GM18861 (cell line): Measurements from ENCODE around the gene AGAP1.

Experiments used
- ATAC-seq: cut with Tn5 transposase; IDR thresholded peaks from one replicate; pipeline ENCODE4 v1.9.1; 2021; ENCODE audit not compliant: unreplicated experiment

AGAP1 gene

DNA sequence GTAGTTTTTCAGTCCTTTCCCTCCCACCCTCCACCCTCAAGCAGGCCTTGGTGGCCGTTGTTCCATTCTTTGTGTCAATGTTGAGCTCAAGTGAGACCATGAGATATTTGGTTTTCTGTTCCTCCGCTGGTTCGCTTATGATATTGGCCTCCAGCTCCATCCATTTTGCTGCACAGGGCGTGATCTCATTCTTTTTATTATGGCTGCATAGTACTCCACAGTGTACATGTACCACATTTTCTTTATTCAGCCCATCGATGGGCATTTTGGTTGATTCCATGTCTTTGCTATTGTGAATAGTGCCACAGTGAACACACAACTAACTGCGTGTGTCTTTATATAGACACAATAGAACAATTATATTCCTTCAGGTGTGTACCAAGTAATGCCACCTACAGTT lies 14.1 kb downstream of the AGAP1 start:
- no peak for ATAC-seq

DNA sequence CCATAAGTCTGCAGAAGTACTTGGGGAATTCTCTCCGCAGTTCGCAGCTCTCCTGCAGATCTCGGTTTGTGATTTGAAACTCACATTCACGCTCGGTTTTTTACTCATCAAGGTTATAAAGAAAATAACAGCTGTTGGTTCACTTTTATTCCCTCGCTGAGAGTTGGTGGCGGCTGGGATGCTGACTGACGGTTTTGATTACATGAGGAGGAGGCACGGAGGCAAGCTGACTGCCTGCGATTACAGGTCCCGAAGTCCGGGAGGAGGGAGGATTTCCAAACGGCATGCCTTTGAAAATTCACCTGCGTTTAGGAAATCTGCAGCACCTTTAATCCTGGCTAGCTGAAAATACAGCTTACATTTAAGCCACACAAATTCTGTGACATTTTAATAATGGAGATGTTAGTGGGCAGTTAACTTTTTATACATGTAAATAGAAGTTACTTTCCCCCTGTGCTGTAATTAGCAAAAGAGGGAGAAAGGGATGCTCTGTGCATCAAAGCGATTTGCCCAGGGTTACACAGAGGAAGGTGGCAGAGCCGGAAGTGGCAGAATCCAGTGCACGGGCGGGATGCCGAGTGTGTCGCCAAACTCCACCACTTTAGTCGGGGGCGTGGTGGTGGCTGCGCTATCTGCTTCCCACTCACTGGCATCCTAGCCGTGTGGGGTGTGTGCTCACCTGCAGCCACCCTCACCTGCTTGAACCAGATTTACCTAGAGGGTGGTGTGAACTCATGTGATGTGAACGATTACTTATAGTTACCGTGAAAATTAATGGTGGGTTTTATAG lies 14.7 kb downstream of the AGAP1 start:
- ATAC-seq, result no peak

DNA sequence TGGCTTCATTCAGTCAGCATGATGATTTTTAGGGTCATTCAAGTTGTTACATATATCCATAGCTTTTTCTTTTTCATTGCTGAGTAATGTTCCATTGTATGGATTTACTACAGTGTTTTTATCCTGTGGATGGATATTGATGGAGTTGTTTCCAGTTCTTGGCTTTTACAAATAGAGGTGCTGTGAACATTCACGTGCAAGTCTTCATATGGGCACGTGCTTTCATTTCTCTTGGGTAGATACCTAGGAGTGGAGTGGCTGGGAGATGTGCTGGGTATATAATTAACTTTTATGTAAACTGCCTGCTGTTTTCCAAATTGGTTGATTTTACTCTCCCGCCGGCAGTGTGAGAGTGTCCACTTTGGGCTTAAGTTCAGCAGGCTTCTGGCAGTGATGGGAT lies 16.5 kb downstream of the AGAP1 start:
- no peak for ATAC-seq

DNA sequence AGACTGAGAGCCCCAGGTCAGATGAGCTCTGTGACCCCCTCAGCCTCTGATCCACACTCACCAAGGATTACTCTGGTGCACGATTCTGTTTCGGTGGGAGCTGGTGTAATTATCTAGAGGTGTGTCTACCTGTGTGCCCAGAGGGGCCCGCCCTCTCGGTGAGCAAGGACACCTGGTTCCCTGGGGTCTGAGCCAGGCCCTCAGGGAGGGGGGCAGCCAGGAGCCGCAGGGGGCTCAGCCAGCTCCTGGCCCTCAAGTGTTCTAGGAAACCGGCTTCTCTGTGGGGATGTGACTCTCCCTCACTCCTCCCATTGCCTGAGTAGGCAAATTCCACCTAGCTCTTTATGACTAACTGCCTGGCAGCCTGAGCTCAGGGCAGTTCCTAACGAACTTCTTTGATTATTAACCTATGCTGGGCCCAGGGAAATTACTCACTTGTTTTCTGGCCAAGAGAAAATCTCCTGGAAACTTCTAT lies 17.4 kb downstream of the AGAP1 start:
- no peak for ATAC-seq

DNA sequence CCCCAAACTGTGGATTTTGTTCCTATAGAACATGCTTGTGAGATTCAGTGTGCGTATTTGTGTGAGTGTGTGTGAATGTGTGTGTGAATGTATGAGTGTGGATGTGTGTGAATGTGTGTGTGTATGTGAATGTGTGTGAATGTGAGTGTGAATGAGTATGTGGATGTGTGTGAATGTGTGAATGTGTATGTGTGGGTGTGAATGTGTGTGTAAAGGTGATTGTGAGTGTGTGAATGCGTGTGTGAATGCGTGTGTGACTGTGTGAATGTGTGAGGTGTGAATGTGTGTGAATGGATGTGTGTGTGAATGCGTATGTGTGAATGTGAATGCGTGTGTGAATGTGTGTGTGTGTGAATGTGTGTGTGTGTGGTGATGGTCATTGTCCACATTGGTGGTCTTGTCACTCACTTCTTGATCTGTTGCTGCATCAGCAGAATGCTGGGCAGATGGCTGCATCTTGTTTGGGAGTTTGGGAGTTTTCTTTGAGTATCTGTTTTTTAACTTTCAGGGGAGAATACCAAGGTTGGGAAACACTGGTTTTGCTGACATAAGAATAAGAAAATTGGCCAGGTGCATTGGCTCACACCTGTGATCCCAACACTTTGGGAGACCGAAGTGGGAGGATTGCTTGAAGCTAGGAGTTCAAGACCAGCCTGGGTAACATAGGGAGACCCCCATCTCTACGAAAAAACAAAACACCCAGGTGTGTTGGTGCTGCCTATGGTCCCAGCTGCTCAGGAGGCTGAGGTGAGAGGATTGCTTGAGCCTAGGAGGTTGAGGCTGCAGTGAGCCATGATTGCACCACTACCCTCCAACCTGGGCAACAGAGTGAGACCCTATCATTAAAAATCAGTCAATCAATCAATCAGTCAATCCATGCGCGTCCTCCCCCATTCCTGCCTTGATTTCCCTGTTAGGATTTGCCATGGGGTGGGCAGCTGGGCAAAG lies 18.2 kb downstream of the AGAP1 start:
- ATAC-seq, result no peak

DNA sequence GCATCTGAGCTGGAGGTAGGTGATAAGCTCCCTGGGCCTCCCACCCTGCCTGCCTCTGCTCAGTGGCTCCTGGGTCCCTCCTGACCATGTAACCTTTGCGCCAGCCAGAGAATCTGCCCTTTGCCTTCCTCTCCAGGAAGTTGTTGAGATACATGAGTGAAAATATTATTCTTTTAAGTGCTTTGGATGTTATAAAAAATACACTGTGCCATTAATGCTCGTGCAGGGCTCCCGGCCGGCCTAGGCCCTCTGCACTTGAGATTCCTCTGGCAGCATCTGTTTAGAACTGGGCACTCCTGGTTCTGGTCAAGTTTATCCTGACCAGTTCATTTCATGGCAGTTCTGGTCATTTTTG lies 18.8 kb downstream of the AGAP1 start:
- no peak for ATAC-seq

DNA sequence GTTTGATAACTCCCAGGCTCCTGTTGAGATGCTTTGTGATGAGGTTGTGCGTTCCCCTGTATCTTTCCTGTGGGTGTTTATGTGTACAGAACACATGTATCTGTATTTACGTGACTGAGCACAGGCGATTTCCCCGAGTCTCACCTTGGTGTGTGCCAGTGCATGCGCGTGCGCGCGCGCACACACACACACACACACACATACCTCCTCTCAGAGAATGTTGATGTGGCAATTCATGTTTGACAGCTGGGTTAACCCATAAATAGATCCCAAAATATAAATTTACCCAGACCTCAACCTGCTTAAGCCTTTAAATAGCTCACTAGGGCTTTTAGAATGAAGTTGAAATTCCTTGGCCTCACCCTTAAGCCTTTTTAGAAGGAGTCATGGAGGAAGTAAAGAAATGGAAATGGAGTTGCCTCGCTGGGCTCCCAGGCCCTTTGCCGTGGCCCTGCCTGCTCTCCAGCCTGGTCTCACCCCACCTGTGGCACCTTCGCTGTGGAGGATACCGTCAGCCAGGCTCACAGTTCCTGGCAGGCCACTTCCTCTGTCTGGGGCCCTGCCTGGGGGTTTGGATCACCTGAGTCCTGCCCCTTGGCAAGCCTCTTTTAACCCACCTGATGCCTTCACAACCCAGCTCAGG lies 20.3 kb downstream of the AGAP1 start:
- ATAC-seq, result no peak

DNA sequence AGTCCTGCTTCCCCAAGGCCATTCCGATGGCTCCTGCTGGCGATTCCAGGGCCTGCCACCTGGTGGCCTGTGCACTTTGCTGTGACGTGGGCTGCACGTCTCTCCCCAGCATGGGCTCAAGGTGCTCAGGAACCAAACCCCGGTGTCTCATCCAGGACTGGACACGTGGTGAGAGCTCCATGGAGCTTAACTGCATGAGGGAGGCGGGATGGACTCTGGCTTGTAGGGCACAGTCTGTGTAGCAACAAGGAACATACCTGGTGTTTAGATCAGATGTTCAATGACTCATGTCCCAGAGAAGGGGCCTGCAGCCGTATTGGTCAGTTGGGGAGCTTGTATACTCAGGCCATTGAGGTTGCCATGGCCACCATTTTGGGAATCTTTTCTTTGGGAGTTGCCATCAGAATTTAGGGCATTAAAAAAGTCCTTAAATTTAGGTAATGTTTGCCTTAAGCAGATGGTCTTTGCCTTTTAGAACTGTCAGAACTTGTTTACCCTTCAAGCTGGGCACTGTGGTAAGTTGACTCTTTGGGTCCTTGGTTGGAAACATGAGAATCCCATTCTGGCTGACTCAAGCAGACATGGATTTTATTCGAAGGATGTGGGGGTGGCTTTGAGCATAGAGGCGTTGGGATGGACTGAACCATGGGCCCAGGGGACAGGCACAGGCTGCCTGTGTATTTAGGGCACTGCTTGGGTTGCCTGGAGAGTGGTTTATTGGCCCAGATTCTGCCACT lies 21.0 kb downstream of the AGAP1 start:
- ATAC-seq, result no peak

DNA sequence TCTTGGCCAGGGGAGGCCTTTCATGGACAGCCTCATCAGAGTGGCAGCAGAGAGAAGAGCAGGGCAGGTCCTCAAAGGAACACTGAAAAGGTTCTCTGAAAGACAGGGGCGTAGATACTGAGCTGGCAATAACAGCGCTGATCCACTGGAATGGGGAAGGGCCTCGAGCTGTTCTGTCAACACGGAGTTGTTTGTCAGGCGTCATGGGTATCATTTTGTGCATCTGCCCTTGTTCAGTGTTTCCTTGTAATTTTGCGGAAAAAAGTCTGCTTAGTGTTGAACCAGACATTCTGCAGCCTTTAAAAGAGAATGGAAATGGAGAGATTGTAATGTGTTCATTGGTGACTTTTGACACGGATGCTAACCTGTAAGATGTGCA lies 21.5 kb downstream of the AGAP1 start:
- no peak for ATAC-seq

DNA sequence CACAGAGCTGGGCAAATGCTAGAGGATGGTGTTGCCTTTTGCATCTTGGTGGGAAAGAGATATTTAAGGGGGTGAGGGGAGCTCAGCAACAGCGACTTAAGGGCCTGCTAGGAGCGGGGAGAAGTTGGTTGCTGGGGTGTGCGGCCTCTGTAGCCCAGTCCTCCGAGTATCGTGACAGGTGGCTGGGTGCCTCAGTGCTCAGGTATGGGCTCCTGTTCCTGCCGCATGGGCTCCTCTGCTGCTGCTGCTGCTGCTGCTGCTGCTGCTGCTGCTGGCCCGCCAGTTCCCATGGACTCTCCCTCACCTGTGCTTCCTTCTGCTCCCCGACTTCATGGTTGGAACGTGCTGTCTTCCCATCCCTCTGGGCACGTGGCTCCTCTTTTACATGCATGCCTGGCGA lies 22.0 kb downstream of the AGAP1 start:
- no peak for ATAC-seq

DNA sequence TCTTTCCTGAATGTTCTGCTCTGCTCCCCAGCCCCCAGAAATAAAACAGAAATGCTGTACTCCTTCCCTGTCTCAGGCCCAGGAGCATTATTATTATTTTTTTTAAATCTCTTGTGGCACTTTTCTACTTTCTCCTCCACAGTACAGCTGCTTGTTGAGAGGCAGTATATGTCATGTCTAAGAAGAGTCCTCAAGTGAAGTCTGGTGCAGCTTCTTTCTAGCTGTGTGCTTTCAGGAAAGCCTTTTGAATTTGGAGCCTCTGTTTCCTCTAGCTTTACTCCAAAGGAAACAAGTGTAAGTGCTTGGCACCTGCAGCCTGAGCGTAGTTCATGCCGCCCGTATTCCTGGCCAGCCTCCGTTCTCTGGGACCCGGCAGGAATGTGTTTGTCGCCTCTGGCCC lies 22.4 kb downstream of the AGAP1 start:
- no peak for ATAC-seq

DNA sequence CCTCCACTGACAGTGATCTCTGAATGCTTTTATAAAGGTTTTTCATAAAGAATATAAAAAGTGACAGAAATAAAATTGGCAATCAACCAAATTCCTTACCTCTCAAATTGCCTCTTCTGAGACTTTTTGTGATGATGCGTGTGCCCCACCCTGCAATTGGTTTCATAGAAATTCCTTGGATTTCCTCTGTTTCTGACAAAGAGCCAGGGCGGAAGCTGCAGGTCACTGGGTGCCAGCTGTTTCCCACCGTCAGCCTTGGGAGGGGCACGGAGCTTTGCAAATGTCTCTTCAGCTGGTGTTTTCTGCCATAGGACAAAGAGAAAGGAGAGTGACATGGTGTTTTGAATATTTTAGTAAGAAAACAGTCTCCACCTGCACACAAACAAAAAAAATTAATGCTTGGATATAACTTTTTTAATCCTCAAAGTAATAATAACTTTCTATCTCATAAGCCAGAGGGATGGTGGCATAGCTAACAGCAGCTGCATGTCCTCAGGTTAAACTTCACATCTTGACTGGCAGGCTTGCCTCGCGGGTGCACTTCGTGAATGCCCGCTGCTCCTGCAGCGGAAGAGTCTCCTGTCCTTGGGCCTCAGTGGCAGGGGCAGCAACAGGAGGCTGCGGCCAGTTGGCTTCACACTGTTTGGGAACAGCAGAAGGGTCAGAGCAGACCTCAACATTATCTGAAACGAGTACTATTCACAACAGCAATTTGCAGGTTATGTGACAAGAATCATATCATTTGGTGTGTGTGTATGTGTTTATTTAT lies 24.7 kb downstream of the AGAP1 start:
- no peak for ATAC-seq

DNA sequence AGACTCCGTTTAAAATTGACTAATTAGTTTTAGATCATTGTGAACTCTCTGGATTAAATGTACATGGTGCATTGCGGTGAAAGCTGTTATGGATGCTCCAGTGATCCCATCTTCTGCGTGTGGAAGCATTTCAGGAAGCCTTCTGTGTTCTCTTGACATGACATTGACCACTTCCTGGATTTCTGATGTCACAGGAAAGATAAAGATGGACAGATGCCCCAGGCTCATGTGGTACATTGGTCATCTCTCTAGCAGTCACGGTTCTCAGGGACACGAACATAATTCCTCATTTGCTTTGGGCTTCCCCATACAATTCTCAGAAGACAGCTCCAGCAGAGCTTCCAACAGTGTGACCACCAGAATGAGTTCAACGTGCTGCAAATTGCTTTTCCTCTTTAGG lies 26.9 kb downstream of the AGAP1 start:
- ATAC-seq, result no peak

DNA sequence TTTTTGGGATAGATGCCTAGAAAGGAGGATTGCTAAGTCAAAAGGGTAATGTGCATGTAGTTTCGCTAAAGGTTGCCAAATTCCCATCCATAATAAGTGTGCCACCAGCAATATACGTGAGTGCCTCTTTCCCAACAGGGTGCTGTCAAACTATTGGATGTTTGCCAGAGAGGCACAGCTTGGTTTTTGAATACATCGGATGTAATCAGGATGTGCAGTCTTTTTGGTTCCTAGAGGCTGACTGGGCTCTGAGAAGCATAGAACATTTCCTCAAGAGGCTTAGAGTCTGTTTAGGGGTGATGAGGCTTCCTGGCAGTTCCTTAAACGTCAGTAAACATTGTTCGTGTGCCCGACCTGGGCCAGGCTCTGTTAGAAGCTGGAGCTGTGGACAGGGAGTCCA lies 28.0 kb downstream of the AGAP1 start:
- no peak for ATAC-seq

DNA sequence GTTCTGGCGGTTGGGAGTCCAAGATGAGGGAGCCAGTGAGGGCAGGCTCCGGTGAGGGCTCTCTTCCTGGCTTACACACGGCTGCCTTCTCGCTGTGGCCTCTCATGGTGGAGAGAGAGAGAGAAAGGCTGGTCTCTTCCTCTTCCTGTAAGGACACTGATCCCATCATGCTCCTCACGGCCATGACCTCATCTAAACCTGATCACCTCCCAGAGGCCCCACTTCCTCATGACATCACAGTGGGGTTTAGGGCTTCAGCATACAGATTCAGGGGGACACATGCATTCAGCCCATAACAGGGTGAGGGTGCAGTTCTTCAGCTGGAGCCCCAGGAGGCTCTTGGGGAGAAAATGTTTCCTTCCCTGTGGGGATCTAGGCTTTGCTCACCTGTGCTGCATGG lies 29.2 kb downstream of the AGAP1 start:
- ATAC-seq, result no peak

DNA sequence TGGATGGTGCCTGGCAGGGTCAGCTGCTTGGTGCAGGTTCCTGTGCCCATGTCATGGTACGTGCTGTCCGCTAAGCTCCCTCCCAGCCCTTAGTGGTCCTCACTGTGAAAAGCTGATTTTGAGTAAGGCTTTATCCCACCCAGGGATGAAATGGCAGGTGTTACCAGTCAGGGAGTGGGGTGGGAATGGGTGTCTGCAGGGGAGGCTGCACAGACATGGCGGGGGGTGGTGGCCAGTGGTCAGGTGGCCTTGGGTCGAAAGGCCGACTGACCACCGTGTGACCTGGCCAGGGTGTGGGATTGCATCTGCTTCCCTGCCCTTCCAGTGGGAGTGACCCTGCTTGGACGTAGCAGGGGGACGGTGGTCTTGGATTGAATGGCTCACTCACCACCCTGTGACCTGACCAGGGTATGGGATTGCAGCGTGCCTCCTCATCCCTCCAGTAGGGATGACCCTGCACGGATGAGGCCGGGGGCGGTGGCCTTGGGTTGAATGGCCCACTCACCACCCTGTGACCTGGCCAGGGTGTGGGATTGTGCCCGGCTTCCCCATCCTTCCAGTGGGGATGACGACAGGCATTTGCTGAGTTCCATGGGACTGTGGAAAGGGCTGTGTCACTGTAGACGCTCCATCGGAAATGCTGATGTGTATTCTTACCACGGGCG lies 29.8 kb downstream of the AGAP1 start:
- ATAC-seq, result no peak

DNA sequence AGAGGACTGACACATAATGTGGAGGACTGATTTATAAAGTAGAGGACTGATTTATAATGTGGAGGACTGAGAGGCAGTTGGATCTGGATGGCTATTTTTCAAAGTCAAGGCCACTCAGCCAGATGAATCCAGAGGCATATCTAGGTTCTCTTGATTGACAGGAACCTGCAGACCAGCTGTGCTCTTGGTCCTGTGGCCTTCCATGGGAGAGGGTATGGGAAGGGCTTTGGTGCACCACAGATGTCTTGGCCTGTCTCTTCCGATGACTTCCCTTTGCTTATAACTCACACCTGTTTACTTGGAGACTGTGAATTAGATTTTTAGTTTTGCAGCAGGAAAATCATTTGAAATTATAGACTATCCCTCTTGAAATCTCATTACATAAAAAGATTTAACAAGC lies 32.3 kb downstream of the AGAP1 start:
- ATAC-seq, result no peak

DNA sequence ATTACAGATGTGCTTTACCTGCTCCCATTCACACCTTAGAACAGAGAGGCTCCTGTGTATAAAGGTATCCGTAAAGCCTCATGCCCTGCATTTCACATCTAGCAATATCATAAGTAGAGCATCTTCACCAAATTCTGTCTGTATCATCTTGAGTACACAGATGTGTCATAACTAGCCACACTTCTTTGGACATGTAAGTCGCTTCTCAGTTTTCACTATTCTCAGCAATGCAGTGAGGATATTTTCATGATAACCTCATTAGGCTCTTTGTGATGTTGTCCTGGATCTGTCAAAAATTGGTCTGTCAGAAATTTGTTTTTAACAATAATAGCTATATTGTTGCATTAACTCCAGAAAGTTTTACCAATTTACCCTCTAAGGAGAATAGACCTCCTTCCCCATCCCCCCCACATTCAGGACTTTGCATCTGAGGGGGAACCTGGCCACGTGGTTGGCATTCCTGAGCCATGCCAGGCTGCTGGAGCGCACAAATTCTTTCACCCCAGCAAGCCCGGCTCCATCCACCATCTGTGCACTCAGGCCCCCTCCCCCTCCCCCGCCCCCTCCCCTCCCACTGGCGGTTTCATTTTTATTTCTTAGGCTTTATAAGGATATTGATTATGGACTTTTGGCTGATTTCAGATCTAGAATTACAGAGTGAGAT lies 34.1 kb downstream of the AGAP1 start:
- no peak for ATAC-seq

DNA sequence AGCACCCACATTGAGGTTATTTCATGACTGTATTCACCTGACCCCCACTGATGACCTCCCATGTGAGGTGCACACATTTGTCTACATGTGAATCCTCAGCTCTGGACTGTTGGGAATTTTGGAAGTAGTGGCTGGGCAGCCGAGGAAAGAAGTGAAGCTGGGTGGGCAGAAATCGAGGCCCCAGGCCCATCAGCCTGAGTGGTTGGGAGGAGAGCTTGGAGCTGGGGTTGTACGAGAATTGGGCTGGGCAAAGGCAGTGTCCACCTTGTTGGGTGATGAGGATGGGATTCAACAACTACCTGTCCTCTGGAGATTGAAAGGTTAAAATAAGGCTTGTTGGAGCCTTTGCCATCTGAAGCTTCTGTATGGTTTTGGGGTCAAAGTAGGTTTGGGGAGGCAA lies 35.8 kb downstream of the AGAP1 start:
- ATAC-seq, result no peak
